CD8-positive, alpha-beta memory T cell (primary cell): Measurements from ENCODE around the gene CCDC38. TPM values are rescaled to one million over a fixed set of nuclear protein-coding genes. Genes with fewer than 3 reads are reported as not detected.

Experiments used
- CTCF ChIA-PET: fragments of 350-600 bp; sonication (Branson Sonifier 250); formaldehyde crosslinking; loops from one replicate; lab custom pipeline; 2021; ENCODE audit warnings: antibody characterized with exemption; lab: Charles Lee
- POLR2A ChIA-PET: fragments of 350-600 bp; sonication (Branson Sonifier 250); formaldehyde crosslinking; loops from one replicate; lab custom pipeline; 2021; ENCODE audit warnings: antibody characterized with exemption; lab: Charles Lee
- DNase-seq, 5 donors: peaks; one replicate each; pipeline versions ENCODE4 v3.0.0 to v3.0.0-alpha.2; 2020 to 2022; ENCODE audit warnings: mixed read lengths in 1 of 5
- H3K27ac ChIP-seq: one replicate; pipeline ENCODE4 v1.7.0; 2013; ENCODE audit warnings: low read depth, mild to moderate bottlenecking, low read length, moderate library complexity
- H3K27me3 ChIP-seq: 2 replicates; pipeline ENCODE4 v1.7.0; 2013; ENCODE audit warnings: low read length, mild to moderate bottlenecking; ENCODE audit not compliant: insufficient read depth, poor library complexity, severe bottlenecking
- H3K36me3 ChIP-seq: 2 replicates; pipeline ENCODE4 v1.7.0; 2013; ENCODE audit warnings: mild to moderate bottlenecking, low read length, moderate library complexity; ENCODE audit not compliant: insufficient read depth
- H3K4me1 ChIP-seq: 2 replicates; pipeline ENCODE4 v1.7.0; 2013; ENCODE audit warnings: mild to moderate bottlenecking, low read length, moderate library complexity; ENCODE audit not compliant: insufficient read depth
- H3K4me3 ChIP-seq: 2 replicates; pipeline ENCODE4 v1.7.0; 2013; ENCODE audit warnings: mild to moderate bottlenecking, low read length
- H3K9me3 ChIP-seq: 2 replicates; pipeline ENCODE4 v1.7.0; 2013; ENCODE audit warnings: mild to moderate bottlenecking, low read length
- H3K27ac Mint-ChIP-seq, 8 donors: one replicate each; pipeline ENCODE4 v1.8.0; 2020 to 2021; ENCODE audit warnings: mixed read lengths in 8 of 8, mild to moderate bottlenecking in 6 of 8, inconsistent platforms in 3 of 8, moderate library complexity in 3 of 8
- H3K27me3 Mint-ChIP-seq, 2 donors: one replicate each; pipeline ENCODE4 v1.8.0; 2020 to 2021; ENCODE audit warnings: mixed read lengths in 2 of 2, mild to moderate bottlenecking in 1 of 2, moderate library complexity in 1 of 2
- H3K36me3 Mint-ChIP-seq, 3 donors: one replicate each; pipeline ENCODE4 v1.8.0; 2020 to 2021; ENCODE audit warnings: mixed read lengths in 3 of 3, inconsistent platforms in 1 of 3, mild to moderate bottlenecking in 1 of 3
- H3K4me1 Mint-ChIP-seq, 3 donors: one replicate each; pipeline ENCODE4 v1.8.0; 2020 to 2021; ENCODE audit warnings: mixed read lengths in 3 of 3, inconsistent platforms in 1 of 3, mild to moderate bottlenecking in 1 of 3
- H3K4me3 Mint-ChIP-seq, 7 donors: one replicate each; pipeline ENCODE4 v1.8.0; 2020 to 2021; ENCODE audit warnings: mixed read lengths in 7 of 7, mild to moderate bottlenecking in 6 of 7, moderate library complexity in 4 of 7, inconsistent platforms in 2 of 7
- H3K9me3 Mint-ChIP-seq, 5 donors: one replicate each; pipeline ENCODE4 v1.8.0; 2020 to 2022; ENCODE audit warnings: mixed read lengths in 5 of 5, mild to moderate bottlenecking in 3 of 5, moderate library complexity in 2 of 5, inconsistent platforms in 1 of 5
- polyA plus RNA-seq: library from polyadenylated mRNA; unstranded; fragments of 300-500 nt; fragmentation: Illumina TruSeq; gene quantifications from one replicate; pipeline ENCODE4 v1.2.3, GENCODE V29; 2021
- total RNA-seq, 2 experiments: library from RNA; stranded (reverse); gene quantifications; one replicate each; pipeline ENCODE4 v1.2.3, GENCODE V29; 2021

The CCDC38 gene
- total and polyA plus RNA-seq, 3 experiments from 2014 or later: 0.24 to 0.46 TPM; not detected in 1

GRCh38 chr12:95956557-95957145 is 14.2 kb upstream of the CCDC38 start:
- Mint-ChIP-seq H3K4me1 (no peaks in the 10 kb centered on the region), H3K4me3 (no peak overlapping the region), H3K27me3 (no peaks in the 10 kb centered on the region), H3K36me3 (peaks cover 0 to 2% (median 0%) of the 10 kb centered on the region in 3 donors), H3K9me3 (no peaks in the 10 kb centered on the region), H3K27ac (no peak overlapping the region)
- H3K27ac ChIP-seq: no peak overlapping the region
- H3K9me3 ChIP-seq: no peaks in the 10 kb centered on the region
- no peak for DNase-seq
- no peaks in the 10 kb centered on the region for H3K27me3 ChIP-seq
- no peaks in the 10 kb centered on the region for H3K36me3 ChIP-seq
- POLR2A ChIA-PET: no interaction called here
- H3K4me3 ChIP-seq: no peak overlapping the region
- H3K4me1 ChIP-seq: no peaks in the 10 kb centered on the region
- CTCF ChIA-PET: interaction anchor here (1.6 kb wide), 2 partner anchors 9 to 38 kb away, joined by 3 read pairs; no protein-coding TSS in a partner anchor

DNA sequence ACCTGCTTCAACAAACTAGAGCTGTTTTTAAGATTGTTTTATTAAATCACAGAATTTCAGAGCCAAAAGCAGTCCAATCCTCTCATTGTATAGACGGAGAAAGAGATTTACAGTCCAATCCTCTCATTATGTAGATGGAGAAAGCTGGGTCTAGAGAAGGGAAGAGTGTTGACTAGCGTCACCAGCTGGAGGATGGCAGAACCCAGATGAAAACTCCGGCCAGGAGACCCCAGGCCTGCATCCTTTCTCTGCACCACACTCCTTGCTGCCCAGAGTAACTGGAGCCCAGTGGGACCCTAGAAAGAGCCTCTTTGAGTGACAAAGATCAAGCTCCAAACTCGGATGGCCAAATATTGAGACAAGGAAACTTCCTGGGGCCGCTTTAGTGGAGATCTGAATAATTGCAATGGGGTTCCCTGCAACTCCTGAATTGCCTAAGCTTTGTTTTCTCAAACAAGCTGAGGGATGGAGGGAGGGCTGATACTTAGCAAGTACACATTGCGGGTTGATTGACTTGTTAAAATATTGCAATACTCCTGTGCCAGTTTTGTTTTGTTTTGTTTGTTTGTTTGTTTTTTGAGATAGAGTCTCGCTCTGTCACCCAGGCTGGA is 13.2 kb upstream of the CCDC38 start:
- H3K36me3 ChIP-seq: no peaks in the 10 kb centered on the region
- H3K4me3 ChIP-seq: no peak overlapping the region
- Mint-ChIP-seq H3K36me3 (peaks cover 0 to 2% (median 0%) of the 10 kb centered on the region in 3 donors), H3K27ac (no peak overlapping the region), H3K4me1 (no peaks in the 10 kb centered on the region), H3K27me3 (peaks cover 0 to 3% of the 10 kb centered on the region in 2 donors), H3K9me3 (no peaks in the 10 kb centered on the region), H3K4me3 (no peak overlapping the region)
- H3K27ac ChIP-seq: no peak overlapping the region
- H3K27me3 ChIP-seq: no peaks in the 10 kb centered on the region
- no peaks in the 10 kb centered on the region for H3K4me1 ChIP-seq
- ChIA-PET POLR2A (no interaction called here), CTCF (interaction anchor here (1.2 to 1.6 kb wide), 3 partner anchors 10 to 37 kb away, joined by 3 to 4 read pairs (median 3); no protein-coding TSS in a partner anchor)
- no peaks in the 10 kb centered on the region for H3K9me3 ChIP-seq
- no peak for DNase-seq

- ChIA-PET POLR2A (no interaction called here), CTCF (interaction anchor here (0.9 kb wide), 1 partner anchor 9 kb away, joined by 7 read pairs; no protein-coding TSS in a partner anchor)
- Mint-ChIP-seq H3K36me3 (peaks cover 0 to 2% (median 0%) of the 10 kb centered on the region in 3 donors), H3K27ac (no peak overlapping the region), H3K4me3 (no peak overlapping the region), H3K27me3 (peaks cover 0 to 3% of the 10 kb centered on the region in 2 donors), H3K4me1 (no peaks in the 10 kb centered on the region), H3K9me3 (no peaks in the 10 kb centered on the region)
- DNase-seq: no peak
- Histone ChIP-seq H3K36me3 (no peaks in the 10 kb centered on the region), H3K27ac (no peak overlapping the region), H3K9me3 (no peaks in the 10 kb centered on the region), H3K4me3 (no peak overlapping the region), H3K27me3 (no peaks in the 10 kb centered on the region), H3K4me1 (no peaks in the 10 kb centered on the region)
Observed at GRCh38 chr12:95953000-95953399, 10.6 kb upstream of the CCDC38 start.

DNA sequence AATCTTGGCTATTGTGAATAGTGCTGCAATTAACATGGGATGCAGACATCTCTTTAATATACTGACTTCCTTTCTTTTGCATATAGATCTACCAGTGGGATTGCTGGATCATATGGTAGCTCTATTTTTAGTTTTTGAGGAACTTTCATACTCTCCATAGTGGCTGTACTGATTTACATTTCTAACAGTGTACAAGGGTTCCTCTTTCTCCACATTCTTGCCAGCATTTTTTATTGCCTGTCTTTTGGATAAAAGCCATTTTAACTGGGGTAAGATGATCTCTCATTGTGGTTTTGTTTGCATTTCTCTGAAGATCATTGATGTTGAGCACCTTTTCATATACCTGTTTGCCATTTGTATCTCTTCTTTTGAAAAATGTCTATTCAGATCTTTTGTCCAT is 9.1 kb upstream of the CCDC38 start:
- peaks cover 0 to 2% (median 0%) of the 10 kb centered on the region in 3 donors for H3K36me3 Mint-ChIP-seq
- no peaks in the 10 kb centered on the region for H3K9me3 Mint-ChIP-seq
- H3K27me3 Mint-ChIP-seq: peaks cover 0 to 3% of the 10 kb centered on the region in 2 donors
- no peak overlapping the region for H3K27ac ChIP-seq
- no peaks in the 10 kb centered on the region for H3K9me3 ChIP-seq
- no peak for DNase-seq
- no peaks in the 10 kb centered on the region for H3K4me1 Mint-ChIP-seq
- H3K4me3 ChIP-seq: no peak overlapping the region
- POLR2A ChIA-PET: no interaction called here
- no peak overlapping the region for H3K4me3 Mint-ChIP-seq
- peak overlapping the region in 1 of 8 donors; percentile 15 for H3K27ac Mint-ChIP-seq
- H3K4me1 ChIP-seq: no peaks in the 10 kb centered on the region
- no peaks in the 10 kb centered on the region for H3K36me3 ChIP-seq
- no peaks in the 10 kb centered on the region for H3K27me3 ChIP-seq
- CTCF ChIA-PET: no interaction called here

- POLR2A ChIA-PET: no interaction called here
- H3K4me1 ChIP-seq: no peaks in the 10 kb centered on the region
- Mint-ChIP-seq H3K36me3 (no peaks in the 10 kb centered on the region), H3K27ac (no peak overlapping the region), H3K9me3 (no peaks in the 10 kb centered on the region), H3K27me3 (peaks cover 0 to 3% of the 10 kb centered on the region in 2 donors), H3K4me1 (no peaks in the 10 kb centered on the region), H3K4me3 (no peak overlapping the region)
- CTCF ChIA-PET: no interaction called here
- DNase-seq: no peak
- no peaks in the 10 kb centered on the region for H3K27me3 ChIP-seq
- no peaks in the 10 kb centered on the region for H3K36me3 ChIP-seq
- H3K4me3 ChIP-seq: no peak overlapping the region
- no peak overlapping the region for H3K27ac ChIP-seq
- no peaks in the 10 kb centered on the region for H3K9me3 ChIP-seq
Observed at GRCh38 chr12:95949477-95950206, 7.2 kb upstream of the CCDC38 start.

GRCh38 chr12:95944108-95944704 is 1.8 kb upstream of the CCDC38 start:
- H3K27ac Mint-ChIP-seq: peak overlapping the region in 2 of 8 donors; percentile 73 to 89
- Histone ChIP-seq H3K27me3 (no peaks in the 10 kb centered on the region), H3K27ac (no peak overlapping the region), H3K4me3 (peak overlapping the region; percentile 90), H3K36me3 (no peaks in the 10 kb centered on the region), H3K4me1 (peaks cover 9% of the 10 kb centered on the region), H3K9me3 (no peaks in the 10 kb centered on the region)
- H3K4me3 Mint-ChIP-seq: peak overlapping the region; percentile 91 to 97 (median 96)
- H3K36me3 Mint-ChIP-seq: peaks cover 0 to 5% (median 0%) of the 10 kb centered on the region in 3 donors
- CTCF ChIA-PET: interaction anchor here (1.0 to 3.0 kb wide), 5 partner anchors 9 to 355 kb away, joined by 3 to 14 read pairs (median 7); no protein-coding TSS in a partner anchor
- H3K4me1 Mint-ChIP-seq: peaks cover 9 to 14% (median 12%) of the 10 kb centered on the region in 3 donors
- no peak for DNase-seq
- no peaks in the 10 kb centered on the region for H3K9me3 Mint-ChIP-seq
- peaks cover 0 to 1% of the 10 kb centered on the region in 2 donors for H3K27me3 Mint-ChIP-seq
- POLR2A ChIA-PET: interaction anchor here (2.2 to 2.3 kb wide), 2 partner anchors 15 to 91 kb away, joined by 7 to 9 read pairs; partner anchors contain the start of gene LTA4H

GRCh38 chr12:95943330-95943842 is 972 bp upstream of the CCDC38 start, which contains the start of gene AMDHD1:
AMDHD1 (plus strand) TSS chr12:95943331; CDS start chr12:95943399, 68 bp downstream.
- H3K27me3 Mint-ChIP-seq: peaks cover 0 to 1% of the 10 kb centered on the region in 2 donors

More at GRCh38 chr12:95943330-95943842, 972 bp upstream of the CCDC38 start, which contains the start of gene AMDHD1:
- peaks cover 0 to 5% (median 0%) of the 10 kb centered on the region in 3 donors for H3K36me3 Mint-ChIP-seq
- Histone ChIP-seq H3K9me3 (no peaks in the 10 kb centered on the region), H3K4me3 (peak within 1 kb of the TSS; percentile 90), H3K36me3 (no peaks in the 10 kb centered on the region), H3K4me1 (peaks cover 9% of the 10 kb centered on the region), H3K27ac (peak within 1 kb of the TSS; percentile 60), H3K27me3 (no peaks in the 10 kb centered on the region)
- peak; percentile 41 to 73 (median 71) for DNase-seq
- CTCF ChIA-PET: interaction anchor here (0.7 to 3.0 kb wide), 8 partner anchors 10 to 726 kb away, joined by 3 to 14 read pairs (median 6); partner anchors contain the start of genes FGD6 and VEZT
- peaks cover 9 to 14% (median 12%) of the 10 kb centered on the region in 3 donors for H3K4me1 Mint-ChIP-seq
- H3K9me3 Mint-ChIP-seq: no peaks in the 10 kb centered on the region
- H3K27ac Mint-ChIP-seq: peak within 1 kb of the TSS; percentile 84 to 97 (median 91)
- peak within 1 kb of the TSS; percentile 91 to 97 (median 96) for H3K4me3 Mint-ChIP-seq
- POLR2A ChIA-PET: interaction anchor here (0.5 to 2.3 kb wide), 6 partner anchors 16 to 593 kb away, joined by 3 to 9 read pairs (median 5); partner anchors contain the start of genes LTA4H and SNRPF
